Fibroblast of skin of left biceps (primary cell): ENCODE data around the gene MAPK6.
A peak's percentile ranks its signal among the peaks of the same experiment; 100 is the strongest.

ENCODE experiments used
- DNase-seq, 2 experiments: peaks; one replicate each; pipeline ENCODE4 v3.0.0-alpha.2; 2013; ENCODE audit warnings: low read depth in 2 of 2

MAPK6 gene

DNA sequence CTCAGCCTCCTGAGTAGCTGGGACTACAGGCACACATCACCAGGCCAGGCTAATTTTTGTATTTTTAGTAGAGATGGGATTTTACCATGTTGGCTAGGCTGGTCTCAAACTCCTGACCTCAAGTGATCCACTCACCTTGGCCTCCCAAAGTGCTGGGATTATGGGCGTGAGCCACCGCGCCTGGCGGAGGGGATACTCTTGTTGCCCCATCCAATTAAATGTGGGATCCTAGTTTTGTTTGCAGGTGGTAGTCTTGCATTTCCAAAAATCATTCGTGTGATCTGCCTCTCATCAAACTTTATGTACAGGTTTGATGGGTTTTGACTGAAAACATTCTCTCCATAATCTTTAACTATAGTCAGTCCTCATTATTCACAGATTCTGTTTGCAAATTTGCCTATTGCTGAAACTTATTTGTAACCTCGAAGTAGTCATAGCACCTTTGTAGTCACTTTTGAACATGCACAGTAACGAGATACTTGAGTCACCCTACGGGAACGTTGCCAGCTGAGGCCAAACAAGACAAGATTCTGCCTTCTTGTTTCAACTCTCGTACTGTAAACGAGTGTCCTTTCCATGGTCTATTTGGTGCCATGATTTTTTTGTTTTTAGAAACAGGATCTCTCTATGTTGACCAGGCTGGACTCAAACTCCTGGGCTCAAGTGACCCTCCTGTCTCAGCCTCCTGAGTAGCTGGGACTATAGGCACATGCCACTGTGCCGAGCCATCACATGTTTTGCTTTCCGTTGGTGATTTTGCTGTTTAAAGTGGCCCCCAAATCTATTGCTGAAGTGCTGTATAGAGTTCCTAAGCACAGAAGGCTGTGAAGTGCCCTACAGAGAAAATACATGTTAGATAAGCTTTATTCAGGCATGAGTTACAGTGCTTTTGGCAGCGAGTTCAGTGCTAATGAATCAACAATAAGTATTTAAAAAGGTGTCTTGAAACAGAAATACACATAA, 8.1 kb upstream of the MAPK6 start:
- DNase-seq: no peak

DNA sequence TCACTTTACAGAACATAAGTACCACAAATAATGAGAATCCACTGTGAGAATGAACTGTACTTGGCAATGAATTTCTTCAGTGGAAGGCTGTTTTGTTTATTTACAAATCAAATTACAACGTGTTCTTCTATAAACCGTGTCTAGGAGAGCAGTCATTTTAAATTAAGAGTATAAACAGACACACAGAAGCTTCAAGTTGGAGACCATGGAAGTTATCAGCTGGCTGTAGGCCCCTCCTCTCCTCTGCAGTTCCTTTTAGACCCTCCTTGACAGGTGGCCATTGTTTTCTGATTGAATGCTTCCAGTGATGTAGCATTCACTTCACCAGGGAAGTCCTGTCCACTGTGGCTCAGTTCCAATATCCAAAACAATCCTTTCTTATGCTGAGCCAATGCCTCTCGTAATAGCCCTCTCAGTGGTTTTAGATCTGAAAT, 7.3 kb upstream of the MAPK6 start:
- no peak for DNase-seq

DNA sequence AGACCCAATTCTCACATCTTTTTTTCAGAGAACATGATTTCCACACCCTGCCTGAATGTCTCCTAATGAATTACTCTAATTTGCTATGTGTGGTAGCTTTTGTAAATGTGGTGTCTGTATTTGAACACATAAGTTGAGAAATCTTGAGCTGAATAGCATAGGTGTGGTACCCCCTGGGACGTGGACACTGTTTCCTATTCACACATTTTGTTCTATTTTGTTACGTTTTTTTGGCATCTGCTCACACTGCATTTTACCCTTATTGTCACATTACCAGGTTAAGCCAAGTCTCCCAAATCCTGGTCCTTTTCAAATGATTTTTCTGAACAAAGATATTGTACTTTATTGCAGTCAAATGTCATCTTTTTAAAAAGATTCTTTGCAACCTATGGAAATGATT, 6.8 kb upstream of the MAPK6 start:
- DNase-seq: no peak

- DNase-seq: no peak
Observed at GRCh38 chr15:52013151-52013791, 5.7 kb upstream of the MAPK6 start.

GRCh38 chr15:52014616-52015015, 4.4 kb upstream of the MAPK6 start:
- no peak for DNase-seq

DNA sequence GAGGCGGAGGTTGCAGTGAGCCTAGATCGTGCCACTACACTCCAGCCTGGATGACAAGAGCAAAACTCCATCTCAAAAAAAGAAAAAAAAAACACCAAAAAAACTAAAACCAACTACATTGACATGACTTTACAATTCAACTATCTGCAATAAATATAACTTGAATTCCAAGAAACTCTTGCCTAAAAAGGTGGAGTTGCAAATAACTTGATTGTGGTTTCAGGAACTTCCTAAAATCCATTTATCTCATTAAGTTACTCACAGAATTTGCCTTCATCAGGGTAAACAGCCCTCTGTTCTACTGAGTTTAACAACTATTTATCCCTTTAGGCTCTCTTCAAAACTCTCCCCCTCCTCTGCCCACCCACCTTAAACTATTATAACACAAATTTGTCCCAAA, 2.7 kb upstream of the MAPK6 start:
- DNase-seq: no peak

DNA sequence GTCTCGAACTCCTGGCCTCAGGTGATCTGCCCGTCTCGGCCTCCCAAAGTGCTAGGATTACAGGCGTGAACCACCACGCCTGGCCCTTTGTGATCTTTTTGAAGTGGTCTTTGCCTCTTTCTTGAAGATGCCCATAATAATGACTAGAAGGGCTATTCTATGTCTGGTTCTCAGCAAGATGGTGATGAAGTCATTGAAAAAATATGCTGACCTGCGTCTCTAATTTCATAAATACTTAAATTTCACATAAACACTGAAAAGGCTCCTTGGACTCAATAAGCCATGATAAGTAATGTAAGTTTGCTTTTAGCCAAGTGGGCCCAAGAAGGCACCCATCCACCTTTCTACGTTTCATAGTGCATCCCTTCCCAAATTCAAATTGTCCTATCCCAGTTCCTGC, 775 bp upstream of the MAPK6 start:
- DNase-seq: no peak

GRCh38 chr15:52019394-52020220, 588 bp downstream of the MAPK6 start:
- peak in 1 of 2 experiments; percentile 43 for DNase-seq

DNA sequence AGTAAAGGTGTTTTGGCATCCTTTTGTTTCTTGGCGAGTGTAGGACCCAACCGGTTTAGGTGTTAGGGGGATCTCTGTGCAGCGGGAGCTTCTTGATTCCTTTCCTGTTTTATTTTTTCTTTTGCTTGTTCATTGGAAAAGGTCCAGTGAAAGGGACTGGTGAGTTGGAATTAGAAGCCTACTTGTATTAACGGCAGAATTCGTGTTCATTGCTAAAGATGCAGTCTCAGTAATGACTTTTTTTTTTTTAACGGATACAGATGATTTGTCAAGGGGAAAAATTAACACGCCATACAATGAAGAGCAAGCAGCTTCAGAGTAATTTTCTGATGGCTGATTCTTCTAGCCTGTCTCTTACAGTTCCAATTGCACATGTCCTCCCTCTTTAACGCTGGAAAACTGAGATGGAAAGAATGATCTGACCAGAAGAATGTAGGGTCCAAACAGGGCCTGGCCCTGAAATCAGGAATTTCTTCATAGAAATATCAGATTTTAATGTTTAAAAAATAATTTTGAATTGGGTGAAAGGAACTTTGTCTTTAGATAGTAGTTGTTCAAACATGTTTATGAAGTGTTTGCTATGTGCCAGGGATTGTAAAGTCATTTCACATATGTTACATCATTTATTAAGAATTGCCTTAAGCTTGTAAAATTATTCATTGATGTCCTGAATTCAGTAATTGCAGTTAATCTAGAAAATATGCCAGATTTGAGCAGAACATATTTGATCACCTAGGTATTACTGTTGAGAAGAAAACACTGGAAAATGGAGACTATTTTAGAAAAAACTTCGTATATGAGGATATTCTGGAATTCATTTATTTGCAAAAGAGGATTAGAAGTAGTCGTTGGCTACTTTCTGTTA, 1.4 kb downstream of the MAPK6 start:
- no peak for DNase-seq

- peak; percentile 83 to 86 for DNase-seq
Observed at GRCh38 chr15:52021128-52021671, 2.2 kb downstream of the MAPK6 start.

DNA sequence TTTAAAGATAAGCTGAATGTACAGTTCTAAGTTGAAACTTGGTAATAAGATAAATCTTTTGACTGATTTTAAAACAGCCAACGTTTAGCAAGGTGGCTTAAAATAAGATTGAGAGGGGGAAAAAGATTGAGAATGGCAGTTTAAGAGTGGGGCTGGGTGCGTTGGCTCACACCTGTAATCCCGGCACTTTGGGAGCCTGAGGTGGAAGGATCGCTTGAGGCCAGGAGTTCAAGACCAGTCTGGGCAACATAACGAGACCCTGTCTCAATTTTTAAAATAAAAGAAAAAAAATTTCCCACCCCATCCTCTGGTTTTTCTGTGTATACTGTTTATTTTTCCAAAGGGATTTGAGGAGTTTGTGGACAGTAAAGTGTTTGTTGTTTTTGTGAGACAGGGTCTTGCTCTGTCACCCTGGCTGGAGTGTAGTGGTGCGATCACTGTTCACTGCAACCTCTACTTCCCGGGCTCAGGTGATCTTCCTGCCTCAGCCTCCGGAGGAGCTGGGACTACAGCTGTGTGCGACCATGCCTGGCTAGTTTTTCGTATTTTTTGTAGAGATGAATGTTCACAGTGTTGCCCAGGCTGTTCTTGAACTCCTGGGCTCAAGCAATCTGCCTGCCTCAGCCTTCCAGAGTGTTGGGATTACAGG, 3.0 kb downstream of the MAPK6 start:
- no peak for DNase-seq

GRCh38 chr15:52023169-52023922, 4.3 kb downstream of the MAPK6 start:
- no peak for DNase-seq

DNA sequence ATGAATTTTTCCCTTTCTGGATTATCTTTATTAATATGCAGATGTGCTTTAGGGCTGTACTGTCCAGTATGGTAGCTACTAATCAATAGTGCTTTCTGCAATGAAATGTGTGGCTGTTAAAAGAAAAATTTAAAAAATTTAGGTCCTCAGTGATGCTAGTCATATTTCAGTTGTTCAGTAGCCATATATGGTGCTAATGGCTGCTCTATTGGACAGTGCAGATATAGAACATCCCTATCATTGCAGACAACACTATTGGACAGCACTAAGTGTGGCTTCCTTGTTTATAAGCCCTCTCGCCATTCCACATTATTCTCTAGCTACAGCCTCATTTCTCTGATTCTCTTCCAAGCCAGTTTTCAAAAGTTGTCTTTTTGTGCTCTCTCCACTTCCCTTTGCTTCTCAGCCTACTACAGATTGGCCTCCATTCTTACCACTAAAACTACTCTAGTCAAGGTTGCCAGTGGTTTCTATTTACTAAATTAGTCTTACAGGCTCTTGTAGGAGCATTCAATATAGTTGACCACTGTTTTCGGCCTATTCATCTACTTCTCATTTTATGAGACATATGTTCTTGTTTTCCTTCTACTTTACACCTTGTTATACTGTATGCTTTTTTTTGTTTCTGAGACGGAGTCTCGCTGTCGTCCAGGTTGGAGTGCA, 9.5 kb downstream of the MAPK6 start:
- no peak for DNase-seq

DNA sequence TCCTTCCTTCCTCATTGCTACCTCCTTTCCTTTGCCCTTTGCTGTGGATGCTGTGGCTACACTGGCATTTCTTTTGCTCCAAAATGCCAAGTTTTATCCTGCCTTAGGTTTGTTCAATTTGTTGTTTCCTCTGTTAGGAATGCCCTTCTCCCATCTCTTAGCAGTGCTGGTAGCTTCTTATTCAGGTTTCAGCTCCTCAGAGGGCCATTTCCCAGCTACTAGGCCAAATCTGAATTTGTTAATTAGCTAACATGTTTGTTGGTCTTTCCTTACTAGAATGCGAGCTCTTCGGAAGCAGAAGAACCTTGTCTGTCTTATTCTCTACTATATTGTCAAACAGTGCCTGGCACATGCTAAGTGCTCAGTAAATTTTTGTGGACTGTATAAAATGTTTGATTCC, 11.0 kb downstream of the MAPK6 start:
- no peak for DNase-seq

GRCh38 chr15:52031556-52031955, 12.5 kb downstream of the MAPK6 start:
- no peak for DNase-seq

DNA sequence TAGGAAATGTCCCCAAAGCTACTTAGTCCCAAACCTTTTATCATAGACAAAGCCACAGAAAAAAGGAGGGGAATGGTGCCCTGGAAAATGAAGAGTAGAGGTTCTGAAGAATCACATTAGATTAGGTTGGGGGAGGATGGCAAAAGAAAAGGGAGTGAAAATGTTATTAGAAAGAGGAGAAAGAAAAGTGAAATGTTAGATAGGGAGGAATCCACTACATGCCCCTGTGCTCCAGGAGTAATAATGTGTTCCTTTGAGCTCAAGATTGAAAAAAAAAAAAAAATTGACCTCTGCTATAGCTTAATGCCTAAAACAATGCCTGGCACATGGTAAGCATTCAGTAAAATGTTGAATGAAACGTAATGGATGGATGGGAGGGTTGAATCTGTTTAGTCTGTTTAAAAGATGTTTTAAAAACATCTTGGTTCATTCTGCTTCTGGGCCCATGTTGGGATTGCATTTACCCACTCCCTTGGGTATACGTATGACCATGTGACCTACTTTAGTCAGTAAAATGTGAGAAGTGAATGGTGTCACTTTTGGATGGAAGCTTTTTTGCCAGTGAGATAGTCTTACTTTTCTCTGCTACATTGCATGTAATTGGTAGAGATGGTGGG, 19.0 kb downstream of the MAPK6 start:
- no peak for DNase-seq

GRCh38 chr15:52039925-52040781, 21.1 kb downstream of the MAPK6 start:
- DNase-seq: no peak
